ENCODE data around the gene LRMDA. TPM values are rescaled to one million over a fixed set of nuclear protein-coding genes. Genes with fewer than 3 reads are reported as not detected.

The LRMDA gene
- total and polyA plus RNA-seq, 2 of the 4 experiments (the other 2 are of a cell fraction), result 0.07 TPM; not detected in 1

GRCh38 chr10:75451831-75452230, 20.4 kb downstream of the LRMDA start:
- H2BK20ac ChIP-seq (ENCODE audit: low read depth, low read length), result no peak overlapping the region
- H3K14ac ChIP-seq (replicated peaks; ENCODE audit: low read depth, low read length), result no peak overlapping the region
- H3K4ac ChIP-seq (ENCODE audit: low read depth, low read length), result no peak overlapping the region
- no peak overlapping the region for H2AFZ ChIP-seq (replicated peaks; ENCODE audit: low read length, poor library complexity)
- H3K9me3 ChIP-seq (ENCODE audit: control insufficient read depth, insufficient read depth, low read length), result no peaks in the 10 kb centered on the region
- no peak overlapping the region for H4K91ac ChIP-seq (ENCODE audit: insufficient read depth, low read depth, low read length)
- peaks cover 11% of the 10 kb centered on the region for H3K27me3 ChIP-seq (ENCODE audit: control insufficient read depth, insufficient read depth, low read length)
- BruUV-seq (replicated peaks), result no TSS peak
- H2BK15ac ChIP-seq (ENCODE audit: low read depth, low read length), result no peak overlapping the region
- H4K20me1 ChIP-seq (ENCODE audit: insufficient read depth, low read length), result no peaks in the 10 kb centered on the region
- ChIA-PET POLR2A (ENCODE audit: unreplicated experiment) (no interaction called here), CTCF (no interaction called here)
- no peak overlapping the region for H3K27ac ChIP-seq (ENCODE audit: insufficient read depth, low read length)
- no peak overlapping the region for H3K4me2 ChIP-seq (ENCODE audit: low read depth, low read length)
- intact Hi-C loops (cut with micrococcal nuclease) (no loop called here), in situ Hi-C loops (cut with MboI; ENCODE audit: low sequenced_read_pairs) (no loop called here), dilution Hi-C loops (cut with HindIII; ENCODE audit: low sequenced_read_pairs, unreplicated experiment) (no loop called here)
- H2BK5ac ChIP-seq (ENCODE audit: low read depth, low read length, poor library complexity, severe bottlenecking), result no peak overlapping the region
- no peaks in the 10 kb centered on the region for H3K36me3 ChIP-seq (ENCODE audit: control insufficient read depth, insufficient read depth, low read length)
- WGBS, 2 experiments (ENCODE audit: extremely low coverage in 2 of 2, insufficient read length in 1 of 2), result 30% methylated on average over 2 of the region's 5 CpGs; no CpG with 5 or more reads in 1 of the 2 experiments
- no peak overlapping the region for H2AK5ac ChIP-seq (ENCODE audit: low read depth, low read length)
- no peak overlapping the region for H4K5ac ChIP-seq (ENCODE audit: low read depth, low read length)
- ATAC-seq (ENCODE audit: low read depth) (no peak), DNase-seq (no peak)
- no peaks in the 10 kb centered on the region for H3K79me1 ChIP-seq (ENCODE audit: low read depth in 1 of 2, low read length in 2 of 2)
- no peak overlapping the region for H3K56ac ChIP-seq (ENCODE audit: extremely low read depth, insufficient read depth, low read length)
- no peak overlapping the region for H2BK120ac ChIP-seq (ENCODE audit: low read depth, low read length)
- no peak overlapping the region for H3K18ac ChIP-seq (ENCODE audit: low read depth, low read length)
- TF ChIP-seq CTCF (conservative IDR thresholded peaks at IDR 0.05; ENCODE audit: low read depth, low read length) (no peak), POLR2A (IDR thresholded peaks at IDR 0.05; ENCODE audit: low read depth, low read length) (no peak), USF2 (IDR thresholded peaks at IDR 0.05; ENCODE audit: low read depth, low read length) (no peak), MXI1 (IDR thresholded peaks at IDR 0.05; ENCODE audit: borderline replicate concordance, low read depth, low read length) (no peak), RCOR1 (IDR thresholded peaks at IDR 0.05; ENCODE audit: insufficient replicate concordance, low read length) (no peak), FOS (IDR thresholded peaks at IDR 0.05; ENCODE audit: low read depth, low read length) (no peak), RAD21 (IDR thresholded peaks at IDR 0.05; ENCODE audit: low read length) (no peak)
- no peaks in the 10 kb centered on the region for H3K4me1 ChIP-seq (ENCODE audit: control insufficient read depth, insufficient read depth, low read length)
- H3K4me3 ChIP-seq (ENCODE audit: insufficient read depth, low read depth, low read length), result no peak overlapping the region
- H3K9me1 ChIP-seq (ENCODE audit: insufficient read depth, low read length), result no peaks in the 10 kb centered on the region
- H4K8ac ChIP-seq (ENCODE audit: low read depth in 2 of 2, low read length in 2 of 2), result no peak overlapping the region
- H3K23ac ChIP-seq (ENCODE audit: low read depth, low read length), result no peak overlapping the region
- H2AK9ac ChIP-seq (replicated peaks; ENCODE audit: low read depth, low read length, poor library complexity), result no peak overlapping the region
- no peak overlapping the region for H3K9ac ChIP-seq (ENCODE audit: low read depth, low read length)

Data from IMR-90 (cell line).